Measurements from ENCODE around the gene PRKAR1B.

The PRKAR1B gene

GRCh38 chr7:716636-717035 lies 10.4 kb downstream of the PRKAR1B start:
- no peak for DNase-seq

DNA sequence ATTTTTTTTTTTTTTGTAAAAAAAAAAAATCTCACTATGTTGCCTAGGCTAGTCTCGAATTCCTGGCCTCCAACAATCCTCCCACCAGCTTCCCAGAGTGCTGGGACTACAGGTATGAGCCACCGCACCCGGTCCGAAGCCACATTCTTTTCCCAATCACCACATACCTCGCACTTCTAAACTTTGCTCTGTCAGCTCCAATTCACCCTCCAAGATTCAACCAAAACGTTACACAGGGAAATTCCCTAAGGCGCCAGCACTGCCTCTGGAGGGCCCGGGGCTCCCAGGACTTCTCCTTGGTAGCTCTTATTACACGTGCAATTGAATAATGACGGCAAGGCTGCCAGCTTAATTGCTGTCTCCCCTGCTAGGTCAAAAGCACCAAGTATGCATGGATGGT lies 10.9 kb downstream of the PRKAR1B start:
- no peak for DNase-seq

DNA sequence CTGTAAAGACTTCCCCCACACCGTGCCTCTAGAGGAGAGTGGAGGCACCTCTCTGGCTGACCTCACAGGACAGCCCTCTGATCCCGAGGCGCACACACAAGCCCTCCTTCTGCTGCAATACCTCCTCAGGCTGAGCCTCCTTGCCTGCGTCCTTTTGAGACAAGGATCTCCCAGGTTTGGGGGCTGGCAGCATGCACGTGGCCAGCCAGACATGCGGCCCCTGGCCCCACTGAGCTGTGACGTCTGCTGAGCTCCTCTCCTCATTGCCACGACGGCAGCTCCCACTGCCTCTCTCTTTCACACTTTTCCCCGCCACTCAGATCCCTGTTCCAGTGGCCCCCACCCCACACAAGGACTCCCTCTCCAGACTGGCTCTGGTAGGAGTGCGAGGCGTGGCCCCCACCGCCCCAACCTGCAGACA lies 12.8 kb downstream of the PRKAR1B start:
- no peak for DNase-seq

- DNase-seq, result no peak
Observed at GRCh38 chr7:713488-714230, 13.4 kb downstream of the PRKAR1B start.

DNA sequence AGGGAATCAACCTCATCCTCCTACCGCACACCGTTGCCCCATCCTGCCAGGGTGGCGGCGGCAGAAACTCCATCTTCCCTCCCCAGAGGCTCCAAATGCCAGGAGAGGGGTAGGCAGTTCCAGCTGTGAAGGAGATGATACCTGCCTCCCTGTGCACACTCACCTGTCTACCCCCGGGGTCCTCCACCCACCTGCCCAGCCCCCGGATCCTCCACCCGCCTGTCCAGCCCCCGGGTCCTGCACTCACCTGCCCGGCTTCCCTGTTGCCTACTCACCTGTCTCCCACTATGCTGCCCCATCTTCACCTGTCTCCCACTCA lies 14.0 kb downstream of the PRKAR1B start:
- DNase-seq, result no peak

DNA sequence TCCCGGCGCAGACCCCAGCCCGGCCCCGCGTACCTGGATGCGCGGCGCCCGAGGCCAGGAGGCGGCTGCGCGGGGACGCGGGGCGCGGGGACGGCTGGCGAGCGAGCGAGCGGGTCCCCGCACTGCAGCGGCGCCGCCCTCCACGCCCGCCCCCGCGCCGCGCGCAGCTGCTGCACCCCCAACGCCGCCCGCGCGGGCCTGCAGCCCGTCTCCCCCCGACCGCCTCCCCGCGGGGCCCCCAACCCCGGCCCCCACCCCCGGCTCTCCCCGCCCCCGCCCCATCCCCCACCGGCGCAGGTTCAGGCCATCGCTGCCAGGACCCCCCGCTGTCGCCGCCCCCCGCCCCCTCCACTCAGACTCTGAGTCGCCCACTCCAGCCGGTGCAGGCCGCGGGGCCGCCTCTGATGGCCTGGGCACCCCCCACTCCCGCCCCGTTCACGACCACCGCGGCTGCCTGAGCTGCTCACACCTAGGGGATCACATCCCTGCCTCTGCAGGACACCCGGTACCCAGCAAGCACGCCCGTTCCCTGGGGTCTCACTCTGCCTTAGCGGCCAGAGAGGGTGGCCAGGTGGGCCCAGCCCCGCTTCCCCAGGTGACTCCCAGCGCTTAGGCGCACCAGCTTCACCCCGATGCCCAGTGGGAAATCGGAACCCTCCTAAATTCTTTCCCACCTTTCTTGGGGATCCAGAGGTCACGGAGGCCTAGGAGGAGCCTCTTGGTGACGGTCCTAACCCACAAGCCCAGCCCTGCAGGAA lies 14.5 kb downstream of the PRKAR1B start:
- DNase-seq, result no peak

DNA sequence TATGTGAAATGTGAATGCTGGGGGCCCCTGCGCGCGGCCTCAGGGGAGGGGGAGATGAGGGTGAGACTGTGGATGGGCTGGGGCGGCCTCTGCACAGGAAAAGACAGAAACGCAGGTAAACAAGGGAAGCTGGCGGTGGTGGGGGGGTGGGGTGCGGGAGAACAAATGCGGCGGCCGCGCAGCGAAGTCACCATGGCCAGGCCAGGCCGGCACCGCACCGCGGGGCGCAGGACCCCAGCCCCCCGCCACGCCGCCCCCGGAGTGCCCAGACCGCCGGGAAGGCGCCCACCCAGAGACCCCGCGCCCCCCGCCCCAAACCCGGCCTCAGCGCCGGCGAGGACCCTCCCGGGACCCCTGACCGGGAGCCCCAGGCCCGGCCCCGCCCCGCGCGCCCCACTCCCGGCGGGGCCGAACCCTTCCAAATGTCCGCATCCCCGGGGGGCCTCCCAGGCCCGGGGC lies 15.1 kb downstream of the PRKAR1B start:
- DNase-seq, result no peak

GRCh38 chr7:711093-711921 lies 15.8 kb downstream of the PRKAR1B start:
- DNase-seq, result no peak

- no peak for DNase-seq
Observed at GRCh38 chr7:710161-710560, 16.9 kb downstream of the PRKAR1B start.

DNA sequence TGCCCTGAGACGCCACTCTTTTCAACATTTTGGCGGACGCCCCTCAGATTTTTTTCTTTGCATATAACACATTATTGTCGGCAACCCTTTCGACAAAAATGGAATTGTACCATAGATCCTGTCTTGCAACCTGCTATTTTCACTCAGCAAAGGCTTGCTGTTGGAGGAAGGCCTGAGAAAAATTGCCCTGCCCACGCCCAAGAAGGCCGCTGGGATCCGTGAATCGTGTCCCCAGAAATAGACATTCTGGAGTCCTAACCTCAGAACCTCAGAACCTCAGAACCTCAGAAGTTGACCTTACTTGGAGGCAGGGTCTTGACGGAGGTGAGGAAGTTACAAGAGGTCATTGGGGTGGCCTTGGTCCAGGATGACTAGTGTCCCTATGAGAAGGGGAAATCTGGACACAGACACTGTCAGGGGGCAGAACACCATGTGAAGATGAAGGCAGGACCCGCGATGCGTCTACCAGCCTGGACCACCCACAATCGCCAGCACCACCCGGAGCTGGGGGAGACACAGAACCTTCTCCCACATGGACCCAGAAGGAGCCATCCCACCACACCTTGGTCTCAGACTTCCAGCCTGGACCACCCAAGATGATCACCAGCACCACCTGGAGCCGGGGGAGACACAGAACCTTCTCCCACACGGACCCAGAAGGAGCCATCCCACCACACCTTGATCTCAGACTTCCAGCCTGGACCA lies 19.6 kb downstream of the PRKAR1B start:
- DNase-seq, result no peak

DNA sequence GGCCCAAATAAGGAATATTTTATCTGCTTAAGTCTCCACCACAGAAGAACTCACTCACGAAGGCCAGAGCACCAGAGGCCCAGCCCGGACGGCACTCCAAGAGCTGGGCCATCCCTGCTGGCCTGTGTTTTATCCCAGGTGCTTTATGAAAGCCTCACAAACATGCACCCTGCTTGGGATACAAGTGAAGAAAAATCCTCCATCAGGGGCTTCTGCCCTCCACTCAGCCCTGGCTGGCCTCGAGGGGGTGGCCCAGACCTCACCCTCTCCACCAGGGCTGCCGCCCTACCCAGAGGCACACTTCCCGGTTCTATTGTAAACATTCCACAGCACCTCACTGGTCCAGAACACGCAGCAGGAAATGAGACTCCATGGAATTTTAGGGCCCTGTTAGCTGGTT lies 20.4 kb downstream of the PRKAR1B start:
- DNase-seq, result no peak

DNA sequence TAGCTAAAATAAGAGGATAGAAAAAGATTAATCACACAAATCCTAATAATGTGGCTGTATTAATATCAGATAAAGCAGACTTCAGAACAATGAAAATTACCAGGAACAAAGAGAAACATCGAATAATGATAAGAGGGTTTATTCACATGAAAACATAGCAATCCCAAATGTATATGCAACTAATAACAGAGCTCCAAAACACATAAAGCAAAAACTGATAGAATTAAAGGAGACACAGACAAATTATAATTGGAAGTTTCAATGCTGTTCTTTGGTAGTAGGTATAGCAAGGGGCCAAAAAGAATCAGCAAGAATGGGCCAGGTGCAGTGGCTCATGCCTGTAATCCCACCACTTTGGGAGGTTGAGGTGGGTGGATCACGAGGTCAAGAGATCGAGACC lies 24.0 kb downstream of the PRKAR1B start:
- DNase-seq, result no peak

DNA sequence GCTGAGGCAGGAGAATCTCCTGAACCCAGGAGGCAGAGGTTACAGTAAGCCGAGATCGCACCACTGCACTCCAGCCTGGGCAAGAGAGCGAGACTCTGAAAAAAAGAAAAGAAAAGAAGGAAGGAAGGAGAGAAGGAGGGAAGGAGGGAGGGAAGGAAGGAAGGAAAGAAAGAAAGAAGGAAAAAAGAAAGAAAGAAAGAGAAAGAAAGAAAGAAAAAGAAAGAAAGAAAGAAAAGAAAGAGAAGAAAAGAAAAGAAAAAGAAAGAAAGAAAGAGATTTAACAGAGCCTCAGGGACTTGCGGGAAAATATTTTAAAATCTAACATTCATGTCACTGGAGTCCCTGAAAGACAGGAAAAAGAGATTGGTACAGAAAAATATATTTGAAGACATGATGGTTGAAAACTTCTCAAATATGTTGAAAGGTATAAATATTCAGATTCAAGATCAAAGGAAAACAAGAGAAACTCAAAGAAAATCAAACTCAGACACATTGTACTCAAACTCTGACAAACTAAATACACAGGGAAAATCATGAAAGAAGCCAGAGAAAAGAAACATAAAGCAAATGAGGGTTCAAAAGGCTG lies 25.9 kb downstream of the PRKAR1B start:
- no peak for DNase-seq

- no peak for DNase-seq
Observed at GRCh38 chr7:699476-700170, 27.5 kb downstream of the PRKAR1B start.

DNA sequence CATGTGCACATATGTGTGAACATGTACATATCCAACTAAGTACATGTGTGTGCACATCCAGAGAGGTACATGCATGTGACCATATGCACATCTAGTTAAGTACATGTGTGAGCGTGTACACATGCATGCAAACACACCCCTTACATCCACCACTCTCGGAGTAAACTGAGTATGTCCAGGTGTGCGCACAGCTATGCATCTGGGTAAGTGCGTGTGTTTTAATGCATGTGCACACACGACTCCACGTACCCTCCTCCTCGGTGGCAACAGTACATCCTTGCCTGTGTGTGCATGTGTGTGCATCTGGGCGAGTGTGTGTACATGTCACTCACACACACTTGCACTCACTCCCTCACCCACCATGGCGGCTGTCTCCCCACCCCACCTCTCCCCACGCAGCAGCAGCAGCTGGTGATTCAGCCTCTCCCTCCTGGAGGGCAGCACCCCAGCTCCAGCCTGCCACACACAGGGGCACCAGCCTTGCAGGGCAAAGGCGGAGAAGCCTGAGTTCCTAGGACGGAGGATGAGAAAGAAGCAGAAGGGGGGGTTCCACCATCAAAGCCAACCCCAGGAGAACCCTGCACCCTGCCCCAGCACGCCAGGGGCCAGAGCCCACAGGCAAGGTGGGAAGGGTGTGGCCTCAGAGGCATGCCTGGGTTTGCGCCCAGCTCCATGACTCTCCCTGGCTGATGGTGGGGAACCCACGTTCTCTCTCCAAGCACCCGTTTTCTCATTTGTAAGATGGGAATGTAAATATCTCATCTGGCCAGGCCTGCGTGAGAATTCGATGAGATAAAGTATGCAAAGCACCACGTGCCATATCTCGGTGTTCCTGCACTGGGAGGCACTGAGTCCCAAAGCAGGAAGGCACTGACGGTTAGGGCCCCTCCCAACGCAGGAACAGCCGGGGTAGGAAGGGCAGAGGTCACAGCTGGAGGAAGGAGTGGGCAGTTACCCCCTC lies 28.3 kb downstream of the PRKAR1B start:
- DNase-seq, result no peak

- DNase-seq, result no peak
Observed at GRCh38 chr7:696812-697551, 30.1 kb downstream of the PRKAR1B start.

DNA sequence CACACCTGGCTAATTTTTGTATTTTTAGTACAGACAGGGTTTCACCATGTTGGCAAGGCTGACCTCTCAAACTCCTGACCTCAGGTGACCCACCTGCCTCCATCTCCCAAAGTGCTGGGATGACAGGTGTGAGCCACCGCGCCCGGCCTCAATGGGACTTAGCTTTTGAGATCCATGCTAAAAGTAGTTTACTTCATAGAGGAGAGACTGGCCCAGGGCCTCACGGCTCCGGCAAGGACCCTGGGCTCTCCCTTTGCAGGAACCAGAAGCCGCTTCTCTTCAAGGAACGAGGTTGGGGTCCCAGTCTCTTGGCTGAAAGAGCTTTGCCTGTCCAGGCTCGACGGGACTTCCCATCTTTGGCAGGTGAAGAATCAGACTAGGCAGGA lies 30.7 kb downstream of the PRKAR1B start:
- no peak for DNase-seq

GRCh38 chr7:693280-693679 lies 33.8 kb downstream of the PRKAR1B start:
- no peak for DNase-seq

GRCh38 chr7:691361-692045 lies 35.6 kb downstream of the PRKAR1B start:
- no peak for DNase-seq
